Endometrial microvascular endothelial cells (primary cell): Measurements from ENCODE around the gene FFAR4. TPM values are rescaled to one million over a fixed set of nuclear protein-coding genes. Genes with fewer than 3 reads are reported as not detected.

Experiments
- in situ Hi-C: cut with HindIII; loops from 2 replicates; pipeline ENCODE4 v1.10.0; 2017; ENCODE audit warnings: low sequenced_read_pairs, low pct_unique_long_range_greater_than_20kb; ENCODE audit errors: inconsistent ontology term
- total RNA-seq: library from RNA; depleted of rRNA; stranded (reverse); fragments of >200 nt; gene quantifications from one replicate; pipeline ENCODE4 v1.2.3, GENCODE V29; 2015; ENCODE audit errors: inconsistent ontology term

FFAR4 gene
- total RNA-seq, 1 donor from 2014 or later: not detected

DNA sequence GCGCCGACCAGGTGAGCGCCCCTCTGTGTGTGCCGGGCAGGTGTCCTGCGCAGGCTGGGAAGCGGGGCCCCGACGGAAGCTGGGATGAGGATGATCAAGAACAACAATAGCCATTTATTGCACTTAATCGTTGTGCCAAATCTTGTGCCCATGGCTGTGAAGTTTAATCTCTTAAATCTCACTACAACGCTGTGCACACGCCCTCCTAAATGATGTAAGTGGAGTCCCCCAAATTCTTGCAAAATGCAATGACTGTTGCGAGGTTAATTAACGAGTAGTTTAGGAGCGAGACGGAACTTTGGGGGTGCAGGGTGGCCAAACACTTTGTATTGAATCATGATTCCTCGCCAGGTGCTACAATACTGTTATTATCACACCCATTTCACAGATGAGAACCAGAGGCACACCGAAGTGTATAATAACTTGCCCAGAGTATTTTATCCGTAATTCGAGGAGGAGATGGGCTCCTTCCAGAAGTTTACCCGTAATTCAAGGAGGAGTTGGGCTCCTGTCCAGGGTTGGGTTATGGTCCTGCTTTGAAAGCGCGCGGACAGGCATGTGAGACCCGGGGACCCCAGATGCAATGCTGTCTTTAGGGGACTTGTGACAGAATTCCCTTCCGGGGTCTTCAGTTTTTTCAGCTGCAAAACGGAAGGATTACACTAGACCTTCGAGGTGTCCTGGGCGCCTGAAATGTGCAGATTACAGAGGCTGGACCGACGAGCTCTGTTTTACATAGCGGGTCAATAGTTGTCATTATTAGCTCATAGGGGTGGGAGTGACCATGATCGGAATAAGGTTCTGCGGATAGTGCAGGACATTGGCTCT lies 1.0 kb downstream of the FFAR4 start:
- in situ Hi-C loops: no loop called here

DNA sequence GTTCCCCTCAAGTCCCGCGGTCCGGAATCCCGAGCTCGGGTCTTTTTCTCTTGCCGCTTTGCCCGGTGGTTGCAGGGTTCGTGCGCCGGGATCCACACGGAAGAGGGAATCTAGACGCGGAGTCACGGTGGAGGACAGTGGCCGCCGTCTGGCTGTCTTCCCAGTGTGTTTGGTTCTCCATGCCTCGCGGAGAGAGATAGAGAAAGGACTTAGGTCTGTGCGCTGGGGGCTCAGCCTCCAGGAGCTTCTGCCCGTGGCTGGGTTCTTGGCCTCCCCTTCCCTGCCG lies 1.6 kb downstream of the FFAR4 start:
- in situ Hi-C loops: no loop called here

DNA sequence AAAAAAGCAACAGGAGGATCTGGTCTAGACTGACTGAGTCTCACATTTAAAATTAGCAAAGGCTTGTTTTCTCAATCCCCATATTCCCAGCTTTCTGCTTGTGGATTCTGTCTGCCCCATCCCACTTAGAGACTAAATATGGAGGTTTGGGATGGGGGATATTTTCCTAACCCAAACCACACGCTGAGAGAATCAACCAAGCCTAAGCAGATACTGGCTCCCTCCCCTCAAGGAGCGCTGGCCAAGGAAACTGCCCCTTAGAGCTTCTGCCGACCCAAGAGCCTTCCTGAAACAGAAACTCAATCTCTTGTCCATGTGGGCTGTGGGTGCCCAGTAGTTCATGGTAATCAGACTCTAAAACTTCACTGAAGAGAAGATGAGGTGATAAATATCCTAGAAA lies 3.9 kb downstream of the FFAR4 start:
- in situ Hi-C loops: no loop called here

DNA sequence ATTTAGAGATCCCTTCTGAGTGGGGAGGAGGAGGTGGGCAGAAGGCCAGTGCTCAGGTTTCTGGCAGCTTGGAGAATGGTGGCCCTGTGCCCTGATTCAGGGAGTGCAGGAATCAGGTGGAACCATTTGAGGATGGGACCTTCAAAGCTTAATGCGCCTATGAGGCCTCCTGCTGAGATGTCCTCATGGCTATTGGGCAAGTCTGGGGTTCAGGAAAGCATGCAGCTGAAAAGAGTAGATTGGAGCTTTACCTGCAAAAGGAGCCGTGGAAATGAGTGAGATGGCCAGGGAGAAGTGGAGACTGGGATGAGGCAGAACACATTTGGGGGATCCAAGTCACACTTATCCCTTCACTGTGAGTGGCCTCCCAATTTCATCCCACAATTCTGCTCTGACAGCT lies 6.1 kb downstream of the FFAR4 start:
- in situ Hi-C loops: no loop called here

DNA sequence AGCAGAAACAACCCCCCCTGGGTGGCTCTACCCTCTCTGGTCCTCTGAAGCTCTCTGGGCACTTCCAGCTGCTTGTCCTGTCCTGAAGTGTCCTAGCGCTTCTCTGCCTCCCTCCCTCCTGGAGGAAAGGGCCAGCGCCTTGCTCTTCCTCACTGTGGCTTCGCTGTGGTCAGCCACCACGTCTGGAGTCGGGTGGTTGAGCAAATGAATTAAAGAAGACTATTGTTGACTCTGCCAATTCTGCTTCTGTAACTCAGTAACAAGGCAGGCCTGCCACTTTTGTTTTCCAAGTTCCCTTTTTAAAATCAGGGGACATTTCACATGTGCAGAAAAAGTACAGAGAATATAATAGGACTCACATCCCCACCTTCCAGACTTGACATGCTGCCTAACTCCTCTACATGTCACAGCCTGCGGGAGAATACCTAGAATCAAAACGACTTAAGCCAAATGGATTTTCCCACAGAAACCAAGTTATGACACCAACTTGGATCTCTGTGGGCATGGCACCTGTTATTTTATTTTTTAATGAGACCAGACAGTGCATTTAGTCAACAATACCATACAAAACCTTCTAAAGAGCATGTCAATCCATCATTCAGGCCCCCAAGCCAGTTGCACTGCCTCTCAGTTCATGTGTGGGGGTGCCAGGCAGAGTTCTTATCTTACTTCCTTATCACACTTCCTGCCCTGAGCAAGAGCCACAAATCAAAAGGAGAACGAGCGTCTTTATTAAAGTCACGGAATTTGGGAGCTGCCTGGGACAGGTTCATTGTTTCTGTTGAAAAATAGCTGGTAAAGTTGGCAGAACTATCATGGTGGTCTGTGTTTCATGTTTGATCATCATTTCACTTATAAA lies 6.8 kb downstream of the FFAR4 start:
- in situ Hi-C loops: no loop called here

DNA sequence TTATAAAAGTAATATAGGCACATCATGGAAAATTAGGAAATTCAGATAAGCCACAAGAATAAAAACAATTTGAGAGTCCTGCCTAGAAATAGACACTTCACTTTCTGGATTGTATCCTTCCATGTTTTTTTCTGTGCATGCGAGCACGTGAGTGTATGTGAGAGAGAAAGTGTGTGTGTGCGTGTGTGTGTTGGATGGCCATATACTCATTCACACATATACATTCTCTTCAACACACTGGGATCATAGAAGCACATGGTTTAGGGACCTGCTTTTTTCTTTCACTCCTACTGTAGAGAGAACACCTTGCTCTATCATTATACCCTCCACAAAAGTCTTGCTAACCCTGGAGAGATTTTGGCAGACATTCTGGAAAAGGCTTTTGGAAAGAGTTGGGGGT lies 7.5 kb downstream of the FFAR4 start:
- in situ Hi-C loops: no loop called here

DNA sequence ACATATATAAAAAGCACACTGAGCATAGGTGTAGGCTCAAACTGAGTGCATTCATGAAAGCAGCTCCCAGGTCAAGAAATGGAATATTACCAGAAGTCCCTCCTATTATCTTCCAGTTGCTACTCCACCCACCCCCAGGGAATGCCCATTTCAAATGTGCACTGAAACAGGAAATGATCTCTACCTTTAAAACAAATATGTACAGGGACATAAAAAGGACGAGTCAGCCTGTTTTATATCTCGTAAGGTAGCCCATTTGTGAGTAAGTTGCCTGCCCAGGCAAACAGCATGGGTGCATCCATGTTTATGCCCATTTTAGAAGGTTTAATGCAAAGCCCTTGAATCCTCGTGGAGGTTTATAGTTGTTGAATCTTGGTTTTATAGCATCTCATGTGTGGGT lies 10.4 kb downstream of the FFAR4 start:
- in situ Hi-C loops: no loop called here

DNA sequence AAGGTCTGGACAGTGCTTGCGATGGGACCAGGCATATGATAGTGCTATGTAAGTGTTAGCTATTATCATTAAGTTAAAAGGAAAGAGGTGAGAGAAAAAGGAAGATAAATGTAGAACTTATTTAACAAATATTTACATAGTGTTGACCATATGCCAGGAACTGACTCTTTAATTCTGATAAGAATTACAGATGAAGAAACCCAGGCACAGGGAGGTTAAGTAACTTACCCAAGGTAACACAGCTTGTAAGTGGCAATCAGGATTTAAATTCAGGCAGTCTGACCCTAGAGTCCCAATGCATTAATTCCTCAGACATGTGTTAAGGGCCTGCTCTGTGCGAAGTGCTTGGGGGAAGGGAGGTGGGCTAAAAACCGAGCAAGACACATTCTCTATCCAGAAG lies 11.1 kb downstream of the FFAR4 start:
- in situ Hi-C loops: no loop called here

DNA sequence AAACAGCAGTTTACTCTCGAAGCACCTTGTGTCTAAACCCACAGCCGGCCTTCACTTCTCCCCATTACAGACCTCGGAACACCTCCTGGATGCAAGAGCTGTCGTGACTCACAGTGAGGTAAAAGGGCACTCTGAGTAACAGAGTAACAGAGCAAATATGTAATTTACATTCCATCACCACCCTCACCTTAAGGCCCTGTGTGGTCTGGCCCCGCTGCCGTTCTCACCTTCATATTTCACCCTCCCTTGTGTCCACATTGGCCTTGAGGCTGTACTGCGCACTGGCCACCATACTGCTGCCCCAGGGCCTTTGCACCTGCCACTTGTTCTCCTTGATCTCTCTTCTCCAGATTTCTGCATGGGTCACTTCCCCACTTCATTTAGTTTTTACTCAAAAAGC lies 12.6 kb downstream of the FFAR4 start:
- in situ Hi-C loops: no loop called here

DNA sequence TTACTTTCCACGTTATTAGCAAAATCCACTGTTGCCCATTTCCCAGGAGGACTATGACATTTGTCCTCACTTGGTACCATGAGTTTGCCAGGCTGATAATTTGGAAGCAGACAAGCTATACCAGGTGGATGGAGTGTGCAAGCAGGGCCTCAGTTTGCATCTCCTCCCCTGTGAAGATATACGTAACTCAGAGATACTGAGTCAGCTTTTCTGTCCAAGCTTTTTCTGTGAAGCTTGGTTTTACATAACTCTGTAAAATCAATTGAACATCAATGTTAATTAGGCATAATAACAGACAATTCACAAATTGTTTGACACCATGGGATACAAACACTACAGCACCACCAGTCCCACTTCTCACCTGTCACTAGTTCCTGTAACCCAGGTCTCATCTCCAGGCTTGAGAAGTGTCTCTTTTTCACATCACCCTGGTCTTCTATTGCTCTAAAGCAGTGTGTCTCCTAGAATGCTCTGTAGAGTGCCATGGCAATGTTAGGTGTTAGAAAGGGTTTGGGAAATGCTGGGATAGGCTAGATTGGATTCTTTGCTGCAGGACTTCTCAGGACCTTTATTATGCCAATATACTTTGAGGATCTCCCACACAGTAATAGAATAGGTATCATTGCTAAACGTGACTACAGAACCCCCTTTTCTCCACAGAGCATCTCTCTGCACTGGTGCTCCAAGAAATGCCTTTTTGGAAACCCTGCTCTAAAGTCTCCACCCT lies 13.7 kb downstream of the FFAR4 start:
- in situ Hi-C loops: no loop called here

DNA sequence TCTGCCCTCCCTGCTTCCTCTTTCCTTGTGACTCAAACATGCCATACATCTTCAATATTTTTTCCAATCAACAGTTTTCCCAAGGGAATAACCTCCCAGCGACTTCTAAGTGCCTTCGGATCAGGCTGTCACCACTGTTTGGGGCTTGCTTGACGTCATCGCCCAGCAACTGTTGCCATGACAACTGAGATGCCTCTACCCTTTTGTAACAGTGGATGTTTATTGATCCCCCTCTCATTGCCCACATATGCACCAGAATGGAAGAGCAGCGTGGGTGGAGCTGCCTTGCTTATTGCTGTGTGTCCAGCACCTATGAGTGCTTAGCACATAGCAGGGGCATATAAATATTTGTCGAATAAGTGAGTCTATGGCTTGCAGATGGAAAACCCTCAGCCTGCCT lies 14.4 kb downstream of the FFAR4 start:
- in situ Hi-C loops: no loop called here

DNA sequence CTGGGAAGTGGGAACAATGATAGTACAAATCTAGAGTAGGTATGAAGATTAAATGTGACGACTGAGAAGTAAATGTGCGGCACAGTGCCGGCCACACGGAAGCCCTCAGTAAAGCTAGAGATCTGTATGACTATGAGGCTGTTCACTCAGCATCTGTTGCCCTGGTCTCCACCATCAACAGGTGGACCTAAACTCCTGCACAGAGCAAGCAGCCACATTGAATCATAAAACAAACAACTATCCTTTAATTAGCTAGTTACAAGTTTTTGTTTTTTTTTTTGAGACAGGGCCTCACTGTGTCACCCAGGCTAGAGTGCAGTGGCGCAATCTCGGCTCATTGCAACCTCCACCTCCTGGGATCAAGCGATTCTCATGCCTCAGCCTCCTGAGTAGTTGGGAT lies 18.0 kb downstream of the FFAR4 start:
- in situ Hi-C loops: no loop called here

DNA sequence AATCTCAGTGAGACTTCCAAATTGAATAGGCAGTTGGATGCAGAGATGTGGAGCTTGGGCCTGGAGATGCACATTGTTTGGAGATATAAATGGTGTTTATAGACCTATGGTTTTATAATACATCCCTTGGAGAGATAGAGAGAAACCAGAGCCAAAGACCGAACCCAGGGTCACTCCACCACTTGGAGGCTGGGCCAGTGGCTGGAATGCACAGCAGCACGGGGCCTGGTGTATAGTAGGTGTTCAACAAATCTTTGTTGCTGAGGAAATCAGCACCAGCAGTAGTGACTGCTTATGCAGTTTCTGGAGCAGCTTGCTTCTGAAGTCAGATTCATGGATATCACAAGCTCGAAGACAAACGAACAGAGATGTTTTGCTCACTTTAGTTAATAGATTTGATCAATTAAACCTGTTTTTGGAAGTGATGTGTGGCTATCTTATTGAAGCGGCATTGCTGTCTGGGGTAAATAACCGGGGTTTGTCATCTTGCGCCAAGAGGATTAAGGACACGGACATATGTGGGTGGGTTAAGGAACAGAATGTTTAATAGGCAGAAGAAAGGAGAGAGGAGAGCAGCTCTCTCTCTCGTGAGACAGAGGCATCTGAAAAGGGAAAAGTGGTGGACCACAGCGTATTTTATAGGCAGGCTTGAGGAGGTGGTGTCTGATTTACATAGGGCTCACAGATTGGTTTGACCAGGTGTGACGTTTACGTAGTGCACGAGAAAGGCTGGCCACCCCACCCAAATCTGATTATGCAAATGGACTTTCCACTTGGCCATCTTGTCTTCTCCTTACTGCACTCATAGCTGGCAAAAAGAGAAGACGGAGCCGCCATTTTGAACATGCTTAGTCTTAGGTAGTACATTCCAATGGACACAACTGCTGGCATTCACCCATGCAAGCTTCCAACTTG lies 23.4 kb downstream of the FFAR4 start:
- in situ Hi-C loops: no loop called here

DNA sequence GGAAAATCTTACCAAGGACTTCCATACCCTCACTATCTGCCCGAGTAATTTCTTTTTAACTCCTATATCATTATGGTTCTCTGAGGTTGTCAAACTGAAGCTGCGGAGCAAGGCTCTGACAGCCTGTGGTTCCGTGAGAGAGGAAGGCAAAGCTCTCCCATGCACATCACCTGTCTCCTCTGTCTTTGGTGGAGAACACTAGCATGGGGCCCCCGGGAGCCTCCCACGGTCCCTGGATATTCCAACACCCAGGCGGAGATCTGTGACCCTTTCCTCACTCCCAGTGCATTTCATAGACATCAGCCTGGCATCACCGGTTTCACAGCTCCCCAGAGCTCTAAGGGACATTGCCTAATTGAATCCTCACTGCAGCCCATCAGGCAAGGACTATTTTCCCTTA lies 24.2 kb downstream of the FFAR4 start:
- in situ Hi-C loops: no loop called here

DNA sequence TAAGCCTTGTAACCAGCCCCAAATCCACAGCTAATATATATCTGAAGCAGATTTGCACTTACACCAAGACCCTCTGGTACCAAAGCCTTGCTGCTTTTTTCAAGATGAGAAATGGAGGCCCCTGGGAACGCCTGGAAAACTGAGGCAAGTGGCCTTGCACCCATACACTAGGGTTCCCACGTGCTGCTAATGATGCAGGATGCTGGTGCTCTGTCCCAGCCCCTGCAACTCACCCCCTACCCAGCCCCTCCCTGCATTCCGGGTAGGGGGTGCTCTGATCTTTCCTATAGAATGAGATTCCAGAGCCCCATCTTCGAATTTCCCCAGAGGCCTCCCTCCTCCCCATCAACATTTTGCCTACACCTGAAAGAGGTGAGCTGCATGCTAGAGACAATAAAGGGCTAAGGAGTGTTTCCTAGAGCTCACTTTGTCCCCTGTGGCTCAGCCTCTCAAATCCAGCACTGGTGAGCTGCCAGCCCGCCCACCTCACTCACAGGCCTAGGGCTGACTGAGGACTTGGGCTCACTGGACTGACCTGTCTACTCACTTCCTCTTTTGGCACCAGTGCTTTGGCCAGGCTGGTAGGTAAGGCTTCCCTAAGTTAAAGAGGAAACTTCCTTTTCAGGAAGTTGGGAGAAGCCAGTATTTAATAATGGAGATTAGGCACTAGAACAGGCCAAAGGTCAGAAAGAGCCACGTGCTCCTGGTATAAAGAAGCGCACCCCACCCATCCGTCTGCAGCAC lies 24.8 kb downstream of the FFAR4 start:
- in situ Hi-C loops: no loop called here

DNA sequence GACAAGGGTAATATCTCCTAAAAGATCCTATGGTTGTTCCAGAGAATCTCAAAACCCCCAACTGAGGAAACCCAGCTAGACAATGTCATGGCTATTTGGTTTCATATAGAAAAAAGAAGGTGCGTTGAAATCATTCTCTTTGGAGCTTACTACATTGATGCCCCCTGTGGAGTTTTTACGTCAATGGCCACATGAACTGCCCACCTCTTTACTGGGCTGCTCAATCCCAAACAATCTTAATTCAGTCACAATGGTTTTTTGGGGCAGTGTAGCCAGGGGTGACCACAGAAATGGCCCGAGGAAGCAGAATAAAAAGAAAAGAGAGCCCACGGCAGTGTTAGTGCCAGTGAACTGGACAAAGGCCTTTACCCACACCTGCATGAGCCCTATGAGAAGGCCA lies 26.8 kb downstream of the FFAR4 start:
- in situ Hi-C loops: no loop called here

DNA sequence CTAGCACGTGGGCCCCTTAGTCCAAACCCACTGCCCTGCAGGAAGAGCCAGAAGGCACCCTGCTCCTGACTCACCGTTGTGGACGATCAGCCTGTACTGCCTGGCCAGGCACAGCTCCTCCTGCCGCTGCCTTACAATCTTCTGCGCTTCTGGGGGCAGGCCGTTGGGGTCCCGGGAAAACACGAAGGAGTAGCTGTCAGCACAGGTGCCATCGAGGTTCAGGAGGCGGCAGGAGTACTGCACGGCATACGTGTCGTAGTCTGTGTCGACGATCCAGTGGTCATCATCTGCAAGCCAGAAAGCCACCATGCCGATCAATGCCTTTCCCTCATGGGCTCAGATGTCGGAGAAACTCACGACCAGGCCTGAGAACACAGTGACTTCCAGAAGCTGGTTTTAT lies 27.3 kb downstream of the FFAR4 start:
- in situ Hi-C loops: no loop called here

DNA sequence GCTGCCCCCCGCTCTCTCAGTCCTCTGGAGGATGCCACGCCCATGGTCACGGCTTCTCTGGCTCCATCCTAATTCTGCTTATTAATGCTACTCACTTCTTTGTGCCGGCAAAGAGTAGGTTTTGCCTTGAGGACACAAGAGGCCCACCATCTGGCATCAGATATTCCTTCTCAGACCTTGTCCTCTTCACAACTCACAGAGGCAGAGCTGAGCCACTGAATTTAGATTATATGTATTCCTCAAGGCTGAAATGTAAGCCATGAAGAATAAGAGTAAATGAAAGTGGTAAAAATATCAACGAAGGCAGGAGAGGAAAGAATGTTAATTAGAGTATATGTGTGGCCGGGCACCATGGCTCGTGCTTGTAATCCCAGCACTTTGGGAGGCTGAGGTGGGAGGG lies 28.1 kb downstream of the FFAR4 start:
- in situ Hi-C loops: no loop called here
